ENCODE measurements around the gene LHB.
A peak's percentile ranks its signal among the peaks of the same experiment; 100 is the strongest.

LHB gene

DNA sequence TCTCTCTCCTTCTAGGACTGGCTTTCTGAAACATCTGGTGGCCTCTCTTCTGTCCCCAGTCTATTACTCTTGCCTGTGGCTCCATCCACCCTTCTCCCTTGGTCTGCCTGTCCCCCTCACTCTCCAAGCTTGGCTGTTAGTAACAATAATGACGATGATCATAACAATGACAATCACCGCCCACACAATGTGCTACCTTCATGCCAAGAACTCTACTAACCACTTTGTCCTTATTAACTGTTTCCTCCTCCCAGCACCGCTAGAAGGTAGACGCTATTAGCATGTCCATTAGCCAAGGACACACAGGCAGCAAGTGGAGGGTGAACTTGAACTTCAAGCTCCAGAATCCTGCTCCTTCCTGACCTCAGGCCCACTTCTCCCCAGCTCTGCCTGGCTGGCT lies 26.5 kb downstream of the LHB start:
- no peak for DNase-seq (ENCODE audit: low spot score in 2 of 2)
- Histone ChIP-seq H3K4me1 (peaks cover 3% of the 10 kb centered on the region), H3K9me3 (no peaks in the 10 kb centered on the region), H3K36me3 (replicated peaks) (peaks cover 29% of the 10 kb centered on the region), H3K27me3 (ENCODE audit: low read depth) (no peaks in the 10 kb centered on the region), H3K4me3 (no peak overlapping the region)
- in situ Hi-C loops (cut with MboI; ENCODE audit: low sequenced_read_pairs) = no loop called here

DNA sequence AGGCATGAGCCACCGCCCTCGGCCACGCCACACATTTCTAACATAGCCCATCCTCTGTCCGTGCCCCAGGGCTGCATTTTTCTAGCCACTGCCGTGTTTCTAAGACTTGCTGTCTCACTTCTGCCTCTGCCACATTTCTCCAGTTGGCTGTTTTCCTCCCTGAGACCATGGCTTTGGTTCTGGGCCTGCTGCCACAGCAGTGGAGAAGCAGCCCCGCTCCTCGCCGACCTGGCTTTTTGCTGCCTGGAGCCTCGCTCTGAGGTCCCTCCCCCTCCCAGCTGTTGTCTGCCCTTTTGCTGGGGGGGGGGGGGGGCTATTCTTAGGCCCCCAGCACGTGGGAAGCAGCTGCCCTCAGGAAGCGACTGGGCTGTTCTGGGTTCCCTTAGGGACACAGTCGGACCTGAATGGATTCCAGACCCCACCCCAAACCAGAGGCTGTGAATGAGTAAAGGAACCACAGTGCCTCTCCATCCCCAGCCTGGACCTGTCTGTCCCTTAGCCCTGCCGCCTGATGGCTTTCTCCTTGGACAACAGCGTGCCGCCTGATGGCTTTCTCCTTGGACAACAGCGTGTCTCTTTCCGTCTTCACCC lies 27.1 kb downstream of the LHB start:
- in situ Hi-C loops (cut with MboI; ENCODE audit: low sequenced_read_pairs) = no loop called here
- H3K9me3 ChIP-seq = no peaks in the 10 kb centered on the region
- H3K36me3 ChIP-seq (replicated peaks) = peaks cover 35% of the 10 kb centered on the region

DNA sequence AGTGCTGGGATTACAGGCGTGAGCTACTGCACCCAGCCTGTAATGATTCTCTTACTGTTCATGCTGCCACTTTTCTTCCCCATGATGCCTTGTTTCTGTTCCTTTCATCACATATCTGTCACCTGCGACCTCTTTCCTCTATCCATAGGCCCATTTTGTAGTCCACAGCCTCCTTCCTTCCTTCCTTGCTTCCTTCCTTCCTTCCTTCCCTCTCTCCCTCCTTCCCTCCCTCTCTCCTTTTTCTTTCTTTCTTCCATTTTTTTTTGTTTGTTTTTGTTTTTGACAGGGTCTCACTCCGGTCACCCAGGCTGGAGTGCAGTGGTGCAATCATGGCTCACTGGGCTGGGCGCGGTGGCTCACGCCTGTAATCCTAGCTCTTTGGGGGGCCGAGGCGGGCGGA lies 28.0 kb downstream of the LHB start:
- Histone ChIP-seq H3K4me1 (no peaks in the 10 kb centered on the region; the same call in 1 of the 2 replicates), H3K9me3 (no peaks in the 10 kb centered on the region), H3K4me3 (no peak overlapping the region), H3K27me3 (ENCODE audit: low read depth) (no peaks in the 10 kb centered on the region), H3K36me3 (replicated peaks) (peaks cover 44% of the 10 kb centered on the region)
- DNase-seq (ENCODE audit: low spot score in 2 of 2) = no peak
- in situ Hi-C loops (cut with MboI; ENCODE audit: low sequenced_read_pairs) = no loop called here

More for the DNA sequence above, 27.1 kb downstream of the LHB start:
- Histone ChIP-seq H3K27me3 (ENCODE audit: low read depth) (no peaks in the 10 kb centered on the region), H3K4me1 (no peaks in the 10 kb centered on the region; the same call in 1 of the 2 replicates), H3K4me3 (no peak overlapping the region)
- no peak for DNase-seq (ENCODE audit: low spot score in 2 of 2)

DNA sequence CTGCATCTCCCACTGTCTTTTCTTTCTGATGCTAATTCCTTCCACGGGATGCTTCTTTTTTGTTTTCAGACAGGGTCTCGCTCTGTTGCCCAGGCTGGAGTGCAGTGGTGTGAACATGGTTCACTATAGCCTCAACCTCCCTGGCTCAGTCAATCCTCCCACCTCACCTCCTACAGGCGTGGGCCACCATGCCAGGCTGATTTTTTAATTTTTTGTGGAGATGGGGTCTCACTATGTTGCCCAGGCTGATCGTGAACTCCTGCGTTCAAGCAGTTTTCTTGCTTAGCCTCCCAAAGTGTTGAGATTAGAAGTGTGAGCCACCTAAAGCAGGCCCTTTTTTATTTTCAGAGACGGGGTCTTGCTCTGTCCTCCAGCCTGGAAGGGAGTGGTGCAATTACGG lies 28.6 kb downstream of the LHB start:
- H3K9me3 ChIP-seq = no peaks in the 10 kb centered on the region
- no peak overlapping the region for H3K4me3 ChIP-seq
- no peak for DNase-seq (ENCODE audit: low spot score in 2 of 2)
- in situ Hi-C loops (cut with MboI; ENCODE audit: low sequenced_read_pairs) = no loop called here
- H3K27me3 ChIP-seq (ENCODE audit: low read depth) = no peaks in the 10 kb centered on the region
- H3K4me1 ChIP-seq = no peaks in the 10 kb centered on the region; the same call in 1 of the 2 replicates
- H3K36me3 ChIP-seq (replicated peaks) = peaks cover 50% of the 10 kb centered on the region

DNA sequence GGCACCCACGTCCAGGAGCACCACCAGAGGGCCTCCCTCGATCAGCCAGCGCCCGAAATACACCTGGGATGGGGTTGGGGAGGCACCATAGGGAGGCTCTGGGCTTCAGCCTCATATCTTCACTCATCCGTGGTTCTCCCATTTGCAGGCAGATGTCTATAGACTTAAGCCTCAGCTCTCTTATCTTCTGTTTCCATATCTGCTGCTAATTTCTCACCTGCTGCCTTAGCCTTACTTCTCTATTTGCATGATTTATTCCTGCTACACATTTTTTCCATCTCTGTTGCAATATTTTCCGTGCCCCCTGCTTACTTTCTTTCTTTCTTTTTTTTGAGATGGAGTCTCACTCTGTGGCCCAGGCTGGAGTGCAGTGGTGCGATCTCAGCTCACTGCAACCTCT lies 29.6 kb downstream of the LHB start:
- no peaks in the 10 kb centered on the region; the same call in 1 of the 2 replicates for H3K4me1 ChIP-seq
- peaks cover 59% of the 10 kb centered on the region for H3K36me3 ChIP-seq (replicated peaks)
- in situ Hi-C loops (cut with MboI; ENCODE audit: low sequenced_read_pairs) = no loop called here
- H3K4me3 ChIP-seq = no peak overlapping the region
- no peaks in the 10 kb centered on the region for H3K9me3 ChIP-seq
- no peak for DNase-seq (ENCODE audit: low spot score in 2 of 2)
- H3K27me3 ChIP-seq (ENCODE audit: low read depth) = no peaks in the 10 kb centered on the region

DNA sequence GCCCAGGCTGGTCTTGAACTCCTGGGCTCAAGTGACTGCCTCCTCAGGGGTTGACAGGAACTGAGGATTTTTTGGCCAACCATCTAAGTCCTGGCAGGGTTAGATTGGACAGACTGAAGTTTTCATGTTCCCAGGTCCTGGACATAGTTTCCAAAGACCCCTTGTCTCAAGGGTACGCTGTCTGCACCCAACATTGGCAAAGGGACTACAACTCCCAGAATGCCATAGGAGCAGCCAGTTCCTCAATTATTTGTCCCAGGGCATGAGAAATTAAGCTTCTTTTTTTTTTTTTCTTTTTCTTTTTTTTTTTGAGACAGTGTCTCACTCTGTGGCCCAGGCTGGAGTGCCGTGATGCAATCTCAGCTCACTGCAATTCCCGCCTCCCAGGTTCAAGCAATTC lies 30.7 kb downstream of the LHB start:
- no peaks in the 10 kb centered on the region for H3K9me3 ChIP-seq
- H3K4me3 ChIP-seq = no peak overlapping the region
- in situ Hi-C loops (cut with MboI; ENCODE audit: low sequenced_read_pairs) = no loop called here
- H3K4me1 ChIP-seq = no peaks in the 10 kb centered on the region; the same call in 1 of the 2 replicates
- no peaks in the 10 kb centered on the region for H3K27me3 ChIP-seq (ENCODE audit: low read depth)
- no peak for DNase-seq (ENCODE audit: low spot score in 2 of 2)
- peaks cover 67% of the 10 kb centered on the region for H3K36me3 ChIP-seq (replicated peaks)

DNA sequence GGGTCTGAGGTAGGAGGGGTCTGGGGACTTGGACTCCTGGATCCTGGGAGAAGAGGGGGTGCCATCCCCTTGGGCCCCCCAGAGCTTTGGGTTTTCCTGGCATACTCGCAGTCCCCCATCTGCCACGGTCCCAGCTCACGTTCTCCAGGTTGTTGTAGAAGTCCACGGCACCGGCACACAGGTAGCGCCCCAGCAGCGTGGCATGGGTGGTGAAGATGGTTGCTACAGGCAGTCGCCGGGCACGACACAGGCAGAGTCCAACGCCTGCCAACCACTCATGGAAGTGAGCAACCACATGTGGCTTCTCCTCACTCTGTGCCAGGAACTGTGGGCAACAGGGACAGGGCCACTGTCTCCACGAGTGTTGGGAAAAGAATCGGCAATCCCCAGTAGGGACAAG lies 31.2 kb downstream of the LHB start:
- Histone ChIP-seq H3K4me3 (no peak overlapping the region), H3K27me3 (ENCODE audit: low read depth) (no peaks in the 10 kb centered on the region), H3K9me3 (no peaks in the 10 kb centered on the region), H3K36me3 (replicated peaks) (peaks cover 64% of the 10 kb centered on the region), H3K4me1 (no peaks in the 10 kb centered on the region; the same call in 1 of the 2 replicates)
- no peak for DNase-seq (ENCODE audit: low spot score in 2 of 2)
- in situ Hi-C loops (cut with MboI; ENCODE audit: low sequenced_read_pairs) = no loop called here

DNA sequence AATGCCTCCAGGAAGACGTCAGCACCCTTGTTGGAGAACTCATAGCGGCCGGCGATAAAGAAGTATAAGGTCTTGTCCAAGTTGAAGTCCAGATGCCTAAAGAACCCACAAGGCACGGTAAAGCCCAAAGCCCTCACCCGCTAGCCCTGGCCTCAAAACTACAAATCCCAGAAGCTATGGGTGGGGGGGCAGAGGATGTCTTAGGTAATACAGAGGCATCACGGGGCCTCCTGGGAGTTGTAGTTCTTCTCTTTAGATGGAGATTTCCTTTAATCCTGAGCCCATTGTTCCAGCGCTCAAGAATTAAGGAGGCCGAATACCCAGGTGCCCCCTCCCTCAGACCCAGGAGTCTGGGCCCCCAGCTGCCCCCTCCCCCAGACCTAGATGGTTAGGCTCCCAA lies 34.6 kb downstream of the LHB start:
- Histone ChIP-seq H3K36me3 (replicated peaks) (peaks cover 60% of the 10 kb centered on the region), H3K9me3 (no peaks in the 10 kb centered on the region), H3K4me1 (no peaks in the 10 kb centered on the region), H3K4me3 (no peak overlapping the region), H3K27me3 (ENCODE audit: low read depth) (no peaks in the 10 kb centered on the region)
- peak in 1 of 2 experiments; percentile 40 for DNase-seq (ENCODE audit: low spot score in 2 of 2)
- in situ Hi-C loops (cut with MboI; ENCODE audit: low sequenced_read_pairs) = no loop called here

DNA sequence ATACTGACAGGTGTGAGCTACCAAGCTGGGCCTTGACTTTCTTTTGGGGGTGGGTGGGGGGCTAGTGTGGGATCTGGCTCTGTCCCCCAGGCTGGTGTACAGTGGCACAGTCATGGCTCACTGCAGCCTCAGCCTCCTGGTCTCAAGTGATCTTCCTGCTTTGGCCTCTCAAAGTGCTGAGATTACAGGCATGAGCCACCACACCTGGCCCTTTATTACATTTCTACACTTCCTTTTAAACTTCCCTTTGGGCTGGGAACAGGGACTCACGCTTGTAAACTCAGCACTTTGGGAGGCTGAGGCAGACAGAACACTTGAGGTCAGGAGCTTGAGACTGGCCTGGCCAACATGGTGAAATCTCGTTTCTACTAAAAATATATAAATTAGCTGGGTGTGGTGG lies 39.8 kb downstream of the LHB start:
- H3K4me1 ChIP-seq = no peaks in the 10 kb centered on the region
- H3K36me3 ChIP-seq (replicated peaks) = peaks cover 45% of the 10 kb centered on the region
- no peak for DNase-seq (ENCODE audit: low spot score in 2 of 2)
- no peaks in the 10 kb centered on the region for H3K9me3 ChIP-seq
- H3K4me3 ChIP-seq = no peak overlapping the region
- in situ Hi-C loops (cut with MboI; ENCODE audit: low sequenced_read_pairs) = no loop called here
- H3K27me3 ChIP-seq (ENCODE audit: low read depth) = no peaks in the 10 kb centered on the region

DNA sequence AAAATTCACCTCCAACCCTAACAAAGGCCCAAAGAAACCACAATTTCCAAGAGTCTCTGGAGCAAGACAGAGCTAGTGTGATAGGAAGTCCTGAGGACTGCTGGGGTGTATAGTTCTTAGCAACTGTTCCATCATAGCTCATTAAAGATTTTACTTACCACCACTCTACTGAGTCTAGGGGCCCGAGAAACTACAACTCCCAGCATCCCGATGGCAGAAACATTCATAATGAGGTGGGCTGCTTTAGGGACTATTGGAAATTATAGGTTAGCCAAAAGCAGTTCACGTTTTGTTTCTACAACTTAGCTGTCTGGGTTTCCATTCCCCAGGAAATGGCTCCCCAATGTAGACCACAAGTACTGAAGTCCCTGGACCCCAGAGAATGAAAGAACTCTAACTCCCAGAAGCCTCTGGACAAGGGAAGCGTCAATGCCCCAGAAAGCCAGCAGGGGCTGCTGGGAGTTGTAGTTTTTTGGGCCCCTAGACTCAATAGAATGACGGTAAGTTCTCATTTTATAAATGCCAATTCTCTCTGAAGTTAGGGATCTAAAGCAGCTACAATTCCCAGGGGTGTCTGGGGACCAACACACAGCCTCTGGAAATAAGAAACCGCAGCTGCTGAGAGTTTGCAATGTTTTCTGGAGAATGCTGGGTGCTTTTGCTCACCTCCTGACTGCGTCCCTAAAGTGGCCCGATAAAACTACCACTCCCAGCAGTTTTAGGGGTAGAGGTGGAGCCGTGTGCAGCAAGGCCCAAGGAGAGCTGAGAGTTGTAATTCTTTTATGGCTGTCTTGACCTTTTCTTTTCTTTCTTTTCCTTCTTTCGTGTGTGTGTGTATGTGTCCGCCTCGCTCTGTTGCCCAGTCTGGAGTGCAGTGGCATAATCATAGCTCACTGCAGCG lies 40.7 kb downstream of the LHB start:
- in situ Hi-C loops (cut with MboI; ENCODE audit: low sequenced_read_pairs) = no loop called here
- H3K36me3 ChIP-seq (replicated peaks) = peaks cover 37% of the 10 kb centered on the region
- peak; percentile 40 to 60 for DNase-seq (ENCODE audit: low spot score in 2 of 2)
- H3K4me3 ChIP-seq = no peak overlapping the region
- H3K27me3 ChIP-seq (ENCODE audit: low read depth) = no peaks in the 10 kb centered on the region
- no peaks in the 10 kb centered on the region for H3K4me1 ChIP-seq
- no peaks in the 10 kb centered on the region for H3K9me3 ChIP-seq

DNA sequence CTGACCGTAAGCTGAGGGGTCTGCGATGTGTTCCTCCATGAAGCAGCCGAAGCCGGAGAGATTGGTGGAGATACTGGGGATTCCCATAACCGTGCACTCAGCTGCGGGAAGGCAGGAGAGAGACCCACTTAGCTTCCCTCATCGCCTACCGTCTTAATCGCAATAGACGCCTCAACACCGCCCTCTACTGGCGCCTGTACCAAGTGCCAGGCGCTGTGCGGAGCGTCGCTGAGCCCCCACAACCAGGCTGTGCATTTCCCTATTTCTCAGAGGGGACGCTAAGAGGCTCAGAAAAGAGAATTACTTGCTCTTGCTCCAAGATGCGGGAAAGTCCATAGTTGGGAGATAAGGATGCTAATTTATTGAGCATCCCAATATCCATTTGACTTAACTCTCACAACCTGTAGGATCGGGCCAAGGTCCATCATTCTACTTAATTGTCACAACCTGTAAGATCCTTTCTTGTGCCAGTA lies 45.9 kb downstream of the LHB start:
- no peak overlapping the region for H3K4me3 ChIP-seq
- H3K27me3 ChIP-seq (ENCODE audit: low read depth) = no peaks in the 10 kb centered on the region
- H3K36me3 ChIP-seq (replicated peaks) = peaks cover 67% of the 10 kb centered on the region
- H3K4me1 ChIP-seq = no peaks in the 10 kb centered on the region; the same call in 1 of the 2 replicates
- in situ Hi-C loops (cut with MboI; ENCODE audit: low sequenced_read_pairs) = loop anchor here (5.0 kb wide), 1 partner anchor 184 kb away; no protein-coding TSS in a partner anchor
- no peaks in the 10 kb centered on the region for H3K9me3 ChIP-seq
- peak; percentile 56 to 91 for DNase-seq (ENCODE audit: low spot score in 2 of 2)

DNA sequence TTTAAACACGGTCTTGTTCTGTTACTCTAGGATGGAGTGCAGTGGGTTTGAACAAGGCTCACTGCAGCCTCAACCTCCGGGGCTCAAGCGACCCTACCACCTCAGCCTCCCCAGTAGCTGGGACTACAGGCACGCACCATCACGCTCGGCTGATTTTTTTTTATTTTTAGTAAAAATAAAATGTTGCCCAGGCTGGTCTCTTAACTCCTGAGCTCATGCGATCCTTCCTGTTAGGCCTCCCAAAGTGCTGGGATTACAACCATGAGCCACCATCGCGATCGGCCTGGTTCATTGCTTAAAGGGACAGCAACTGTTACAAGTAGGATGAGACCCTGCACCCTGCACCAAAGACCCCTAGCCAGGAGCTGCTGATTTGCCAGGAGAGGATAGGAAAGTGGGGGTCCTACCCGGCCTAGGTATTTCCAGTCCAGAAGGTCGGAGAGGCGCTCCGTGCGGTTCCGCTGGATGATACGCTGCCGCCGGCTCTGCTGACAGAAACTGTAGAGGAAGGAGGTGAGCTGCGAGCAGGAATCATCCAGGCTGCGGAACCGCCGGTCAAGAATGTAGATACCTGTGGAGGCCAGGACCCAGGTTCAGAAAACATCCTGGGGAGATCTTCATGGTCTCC lies 46.6 kb downstream of the LHB start:
- in situ Hi-C loops (cut with MboI; ENCODE audit: low sequenced_read_pairs) = loop anchor here (5.0 kb wide), 1 partner anchor 183 kb away; no protein-coding TSS in a partner anchor
- H3K9me3 ChIP-seq = no peaks in the 10 kb centered on the region
- no peaks in the 10 kb centered on the region for H3K27me3 ChIP-seq (ENCODE audit: low read depth)
- no peak for DNase-seq (ENCODE audit: low spot score in 2 of 2)
- peaks cover 74% of the 10 kb centered on the region for H3K36me3 ChIP-seq (replicated peaks)
- no peak overlapping the region for H3K4me3 ChIP-seq
- no peaks in the 10 kb centered on the region; the same call in 1 of the 2 replicates for H3K4me1 ChIP-seq

DNA sequence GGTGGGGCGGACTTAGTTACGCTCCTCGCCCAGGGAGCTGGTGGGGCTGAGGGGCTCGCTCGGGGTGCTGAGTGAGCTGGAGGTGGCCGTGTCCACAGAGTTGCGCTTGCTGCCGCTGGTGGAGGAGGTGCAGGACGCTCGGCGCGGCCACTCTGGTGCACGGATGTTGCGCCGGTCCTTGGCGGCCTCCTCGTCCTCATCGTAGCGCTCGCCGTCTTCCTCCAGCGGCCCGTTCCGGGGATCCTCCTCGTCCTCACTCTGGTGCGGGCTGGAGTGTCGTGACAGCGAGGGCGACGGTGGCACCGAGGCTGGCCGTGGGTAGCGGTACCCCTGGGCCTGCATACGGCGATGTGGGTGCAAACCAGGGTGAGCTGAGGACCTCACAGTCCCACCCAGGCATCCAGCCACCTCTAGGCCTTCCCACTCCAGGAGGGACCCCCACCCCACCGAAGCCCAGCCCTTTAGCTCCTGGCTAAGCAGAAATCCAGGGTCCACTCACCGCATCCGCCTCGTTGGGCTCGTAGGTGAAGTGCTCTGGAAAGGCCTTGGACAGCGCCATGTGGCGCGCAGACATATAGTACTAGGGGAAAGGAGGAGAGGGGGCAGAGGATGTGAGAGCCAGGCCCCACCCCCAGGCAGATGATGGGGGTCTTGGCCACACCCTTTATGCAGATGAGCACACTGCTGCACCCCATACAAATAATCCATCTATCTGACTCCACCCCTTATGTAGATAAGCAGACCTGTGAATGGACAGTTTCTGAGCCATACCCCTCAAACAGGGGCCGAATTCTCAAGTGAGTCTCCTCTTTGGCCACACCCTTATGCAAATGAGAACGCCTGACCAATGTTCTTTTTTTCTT lies 47.4 kb downstream of the LHB start:
- DNase-seq (ENCODE audit: low spot score in 2 of 2) = peak; percentile 40 to 47
- peaks cover 3% of the 10 kb centered on the region for H3K4me1 ChIP-seq
- in situ Hi-C loops (cut with MboI; ENCODE audit: low sequenced_read_pairs) = loop anchor here (5.0 to 10.0 kb wide), 2 partner anchors 182 to 325 kb away; partner anchors contain the start of gene CA11
- peaks cover 74% of the 10 kb centered on the region for H3K36me3 ChIP-seq (replicated peaks)
- no peaks in the 10 kb centered on the region for H3K27me3 ChIP-seq (ENCODE audit: low read depth)
- no peak overlapping the region for H3K4me3 ChIP-seq
- no peaks in the 10 kb centered on the region for H3K9me3 ChIP-seq
